GM23338 (cell line): Measurements from ENCODE around the gene TOM1L2. TPM values are rescaled to one million over a fixed set of nuclear protein-coding genes. Genes with fewer than 3 reads are reported as not detected.

Source experiments
- ATAC-seq: fragments of 200-7000 bp; cut with Tn5 transposase; 3 replicates; pipeline ENCODE4 v1.9.1; 2020
- DNase-seq: peaks from one replicate; pipeline ENCODE4 v3.0.0-alpha.2; 2015; ENCODE audit warnings: low spot score
- H2AFZ ChIP-seq: fragments of 200-600 bp; sonication (generic); 2 replicates; pipeline ENCODE4 v1.8.0; 2016; ENCODE audit warnings: antibody characterized with exemption, mild to moderate bottlenecking, moderate library complexity
- H3F3A ChIP-seq: fragments of 200-600 bp; sonication (generic); replicated peaks from 2 replicates; pipeline ENCODE4 v1.8.0; 2017; ENCODE audit warnings: antibody characterized with exemption, mixed run types, low read depth
- H3K27ac ChIP-seq: fragments of 200-600 bp; sonication (generic); 2 replicates; pipeline ENCODE4 v1.6.1; 2016; ENCODE audit warnings: low read depth
- H3K27me3 ChIP-seq: fragments of 200-600 bp; sonication (generic); 2 replicates; pipeline ENCODE4 v1.8.0; 2016; ENCODE audit warnings: mild to moderate bottlenecking, mixed run types, moderate library complexity; ENCODE audit not compliant: insufficient read depth
- H3K36me3 ChIP-seq: fragments of 200-600 bp; sonication (generic); 2 replicates; pipeline ENCODE4 v1.8.0; 2016; ENCODE audit warnings: mild to moderate bottlenecking; ENCODE audit not compliant: insufficient read depth
- H3K4me1 ChIP-seq: fragments of 200-600 bp; sonication (generic); 2 replicates; pipeline ENCODE4 v1.8.0; 2016; ENCODE audit warnings: mild to moderate bottlenecking, moderate library complexity; ENCODE audit not compliant: insufficient read depth
- H3K4me2 ChIP-seq: fragments of 200-600 bp; sonication (generic); 2 replicates; pipeline ENCODE4 v1.7.1; 2017; ENCODE audit warnings: mixed run types
- H3K4me3 ChIP-seq: fragments of 200-600 bp; sonication (generic); 2 replicates; pipeline ENCODE4 v1.6.1; 2016; ENCODE audit warnings: mixed run types
- H3K79me2 ChIP-seq: fragments of 200-600 bp; sonication (generic); replicated peaks from 2 replicates; pipeline ENCODE4 v1.8.0; 2017; ENCODE audit warnings: mild to moderate bottlenecking; ENCODE audit not compliant: insufficient read depth
- H3K9me2 ChIP-seq: fragments of 200-600 bp; sonication (generic); 2 replicates; pipeline ENCODE4 v1.8.0; 2017; ENCODE audit not compliant: insufficient read depth
- H4K20me1 ChIP-seq: fragments of 200-600 bp; sonication (generic); replicated peaks from 2 replicates; pipeline ENCODE4 v1.8.0; 2017; ENCODE audit warnings: mild to moderate bottlenecking; ENCODE audit not compliant: insufficient read depth
- H3K27ac Mint-ChIP-seq: 2 replicates; pipeline ENCODE4 v1.8.0; 2020; ENCODE audit warnings: inconsistent platforms, mild to moderate bottlenecking, moderate library complexity, mixed read lengths
- H3K27me3 Mint-ChIP-seq: 3 replicates; pipeline ENCODE4 v1.8.0; 2022; ENCODE audit warnings: low read depth, mild to moderate bottlenecking, moderate library complexity, mixed read lengths, inconsistent platforms; ENCODE audit not compliant: insufficient read depth, poor library complexity
- H3K36me3 Mint-ChIP-seq: 3 replicates; pipeline ENCODE4 v1.8.0; 2021; ENCODE audit warnings: low read depth, mild to moderate bottlenecking, inconsistent platforms, moderate library complexity, mixed read lengths
- H3K4me1 Mint-ChIP-seq: 3 replicates; pipeline ENCODE4 v1.8.0; 2020; ENCODE audit warnings: mild to moderate bottlenecking, inconsistent platforms, mixed read lengths
- H3K4me3 Mint-ChIP-seq: 3 replicates; pipeline ENCODE4 v1.8.0; 2021; ENCODE audit warnings: moderate library complexity, mild to moderate bottlenecking, inconsistent platforms, mixed read lengths
- H3K9me3 Mint-ChIP-seq: 3 replicates; pipeline ENCODE4 v1.8.0; 2020; ENCODE audit warnings: moderate library complexity, mild to moderate bottlenecking, inconsistent platforms, mixed read lengths
- EZH2 ChIP-seq: fragments of 200-600 bp; sonication (generic); IDR thresholded peaks from one replicate; pipeline ENCODE4 v1.8.0; 2017; ENCODE audit warnings: antibody characterized with exemption, mild to moderate bottlenecking, low read depth; ENCODE audit not compliant: unreplicated experiment
- EZH2phosphoT487 ChIP-seq: fragments of 200-600 bp; sonication (generic); IDR thresholded peaks from one replicate; pipeline ENCODE4 v1.8.1; 2018; ENCODE audit warnings: antibody characterized with exemption; ENCODE audit not compliant: unreplicated experiment
- JUNB ChIP-seq: IDR thresholded peaks from one replicate; pipeline ENCODE4 v1.6.1; 2016; ENCODE audit warnings: antibody characterized with exemption; ENCODE audit not compliant: unreplicated experiment
- NANOG ChIP-seq: IDR thresholded peaks from 2 replicates; pipeline ENCODE4 v1.6.1; 2016; ENCODE audit warnings: antibody characterized with exemption, borderline replicate concordance
- POLR2AphosphoS5 ChIP-seq: IDR thresholded peaks from 2 replicates; pipeline ENCODE4 v1.6.1; 2016; ENCODE audit warnings: antibody characterized with exemption, low read depth
- STAT1 ChIP-seq: IDR thresholded peaks from one replicate; pipeline ENCODE4 v1.6.1; 2016; ENCODE audit warnings: antibody characterized with exemption; ENCODE audit not compliant: unreplicated experiment
- ZNF114 ChIP-seq: fragments of 250-450 bp; sonication (Bioruptor Pico); IDR thresholded peaks from 2 replicates; pipeline ENCODE4 v1.5.0; 2020; ENCODE audit warnings: mild to moderate bottlenecking, moderate library complexity
- ZNF331 ChIP-seq: fragments of 250-450 bp; sonication (Bioruptor Pico); IDR thresholded peaks from 2 replicates; pipeline ENCODE4 v1.5.0; 2020; ENCODE audit warnings: low read depth, mild to moderate bottlenecking, moderate library complexity
- polyA plus RNA-seq: library from polyadenylated mRNA; unstranded; fragments of >200 nt; fragmentation: Nextera tagmentation; extraction: Ambion mirVana; gene quantifications from 2 replicates; pipeline ENCODE4 v1.2.1, GENCODE V29; 2016
- total RNA-seq: library from RNA; depleted of rRNA; stranded (reverse); fragments of >200 nt; shearing (Covaris generic); gene quantifications from 2 replicates; pipeline ENCODE4 v1.2.3, GENCODE V29; 2014
- TF ChIP-seq, protein P1 (sequence below): IDR thresholded peaks from one replicate; pipeline ENCODE4 v1.6.1; 2018; ENCODE audit warnings: antibody characterized with exemption; ENCODE audit not compliant: unreplicated experiment
- TF ChIP-seq, protein P2 (sequence below): fragments of 250-450 bp; sonication (Bioruptor Pico); IDR thresholded peaks from 2 replicates; pipeline ENCODE4 v1.5.0; 2020; ENCODE audit warnings: mild to moderate bottlenecking, moderate library complexity

The TOM1L2 gene
- total and polyA plus RNA-seq, 2 experiments from 2014 or later, result 3.3 TPM

DNA sequence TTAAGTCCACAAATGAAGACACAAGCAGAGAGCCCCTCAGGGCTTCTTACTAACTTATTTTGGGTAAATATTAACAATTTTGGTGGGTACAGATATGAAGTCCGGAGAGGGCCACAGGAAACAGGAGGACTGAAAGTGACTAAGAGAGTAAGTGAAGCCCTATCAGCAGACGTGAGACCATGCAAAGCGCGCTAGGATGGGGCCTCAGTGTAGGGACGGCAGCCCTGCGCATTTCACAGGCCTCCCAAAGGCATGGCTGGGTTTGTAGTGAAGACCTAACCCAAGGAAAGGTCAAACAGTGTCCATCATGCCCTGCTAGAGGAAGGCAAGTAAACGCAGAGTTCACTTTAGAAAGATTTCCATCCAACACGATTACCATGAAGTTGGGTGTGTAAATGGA lies 75.5 kb downstream of the TOM1L2 start:
- H3K27ac Mint-ChIP-seq, result no peak overlapping the region
- DNase-seq (no peak), ATAC-seq (no peak)
- H3K27me3 Mint-ChIP-seq, result peaks cover 3% of the 10 kb centered on the region
- Histone ChIP-seq H3K27ac (no peak overlapping the region), H3F3A (no peaks in the 10 kb centered on the region), H4K20me1 (no peaks in the 10 kb centered on the region), H3K9me2 (no peaks in the 10 kb centered on the region), H3K36me3 (no peaks in the 10 kb centered on the region), H3K4me3 (no peak overlapping the region), H2AFZ (no peak overlapping the region), H3K79me2 (no peaks in the 10 kb centered on the region), H3K4me2 (no peak overlapping the region), H3K27me3 (no peaks in the 10 kb centered on the region), H3K4me1 (no peaks in the 10 kb centered on the region)
- no peaks in the 10 kb centered on the region for H3K9me3 Mint-ChIP-seq
- no peaks in the 10 kb centered on the region for H3K36me3 Mint-ChIP-seq
- no peak overlapping the region for H3K4me3 Mint-ChIP-seq
- TF ChIP-seq ZNF331 (CRISPR knock-in tag) (no peak), STAT1 (no peak), POLR2AphosphoS5 (no peak), JUNB (no peak), EZH2 (no peak), NANOG (no peak), EZH2phosphoT487 (no peak), ZNF114 (CRISPR knock-in tag) (no peak)
- TF ChIP-seq, protein P1, sequence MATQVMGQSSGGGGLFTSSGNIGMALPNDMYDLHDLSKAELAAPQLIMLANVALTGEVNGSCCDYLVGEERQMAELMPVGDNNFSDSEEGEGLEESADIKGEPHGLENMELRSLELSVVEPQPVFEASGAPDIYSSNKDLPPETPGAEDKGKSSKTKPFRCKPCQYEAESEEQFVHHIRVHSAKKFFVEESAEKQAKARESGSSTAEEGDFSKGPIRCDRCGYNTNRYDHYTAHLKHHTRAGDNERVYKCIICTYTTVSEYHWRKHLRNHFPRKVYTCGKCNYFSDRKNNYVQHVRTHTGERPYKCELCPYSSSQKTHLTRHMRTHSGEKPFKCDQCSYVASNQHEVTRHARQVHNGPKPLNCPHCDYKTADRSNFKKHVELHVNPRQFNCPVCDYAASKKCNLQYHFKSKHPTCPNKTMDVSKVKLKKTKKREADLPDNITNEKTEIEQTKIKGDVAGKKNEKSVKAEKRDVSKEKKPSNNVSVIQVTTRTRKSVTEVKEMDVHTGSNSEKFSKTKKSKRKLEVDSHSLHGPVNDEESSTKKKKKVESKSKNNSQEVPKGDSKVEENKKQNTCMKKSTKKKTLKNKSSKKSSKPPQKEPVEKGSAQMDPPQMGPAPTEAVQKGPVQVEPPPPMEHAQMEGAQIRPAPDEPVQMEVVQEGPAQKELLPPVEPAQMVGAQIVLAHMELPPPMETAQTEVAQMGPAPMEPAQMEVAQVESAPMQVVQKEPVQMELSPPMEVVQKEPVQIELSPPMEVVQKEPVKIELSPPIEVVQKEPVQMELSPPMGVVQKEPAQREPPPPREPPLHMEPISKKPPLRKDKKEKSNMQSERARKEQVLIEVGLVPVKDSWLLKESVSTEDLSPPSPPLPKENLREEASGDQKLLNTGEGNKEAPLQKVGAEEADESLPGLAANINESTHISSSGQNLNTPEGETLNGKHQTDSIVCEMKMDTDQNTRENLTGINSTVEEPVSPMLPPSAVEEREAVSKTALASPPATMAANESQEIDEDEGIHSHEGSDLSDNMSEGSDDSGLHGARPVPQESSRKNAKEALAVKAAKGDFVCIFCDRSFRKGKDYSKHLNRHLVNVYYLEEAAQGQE, result no peak
- H3K4me1 Mint-ChIP-seq, result peaks cover 2% of the 10 kb centered on the region

DNA sequence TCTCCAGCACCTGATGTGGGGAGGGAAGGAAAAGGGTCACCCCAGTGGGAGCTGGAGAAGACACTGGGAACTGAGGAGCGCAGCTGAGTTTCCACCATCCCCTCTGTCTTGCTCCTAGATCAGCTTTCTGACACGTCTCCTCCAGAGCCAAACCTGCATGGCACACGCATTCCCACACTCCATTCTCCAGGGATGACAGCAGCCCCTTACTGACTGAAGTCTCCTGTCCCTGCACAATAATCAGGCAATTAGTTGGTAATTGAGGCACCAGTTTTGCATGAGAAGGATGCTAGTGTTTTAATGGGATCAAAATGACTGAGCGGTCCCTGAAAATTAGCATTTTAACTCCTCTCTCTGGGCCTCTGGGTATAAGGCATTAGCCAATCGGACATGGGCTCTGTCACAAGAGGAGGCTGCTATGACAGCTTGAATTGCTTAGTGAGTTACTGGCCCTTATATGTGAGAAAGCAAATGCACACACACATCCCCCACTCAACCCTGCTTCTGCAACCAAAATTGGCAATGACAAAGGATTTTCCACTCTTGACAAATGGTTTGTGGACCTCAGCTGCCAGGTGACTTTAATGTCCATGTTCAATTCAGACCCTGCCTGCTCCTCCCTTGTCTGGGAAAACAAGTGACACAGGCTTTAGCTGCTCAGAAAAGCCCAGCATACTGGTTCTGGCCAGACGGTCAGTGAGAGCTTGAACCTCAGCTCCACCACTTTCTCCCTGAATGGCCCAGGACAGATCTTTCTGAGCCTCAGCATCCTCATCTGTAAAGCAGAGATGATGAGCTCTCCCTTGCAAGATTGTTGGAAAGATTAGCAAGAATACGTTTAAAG lies 78.2 kb downstream of the TOM1L2 start:
- Histone ChIP-seq H3K27me3 (no peaks in the 10 kb centered on the region), H3K4me2 (no peak overlapping the region), H3F3A (no peaks in the 10 kb centered on the region), H3K4me1 (no peaks in the 10 kb centered on the region; the same call in 1 of the 2 replicates), H2AFZ (no peak overlapping the region), H3K79me2 (no peaks in the 10 kb centered on the region), H3K9me2 (no peaks in the 10 kb centered on the region), H3K4me3 (no peak overlapping the region), H3K27ac (no peak overlapping the region), H4K20me1 (no peaks in the 10 kb centered on the region), H3K36me3 (no peaks in the 10 kb centered on the region)
- Mint-ChIP-seq H3K4me3 (no peak overlapping the region), H3K4me1 (peaks cover 12% of the 10 kb centered on the region), H3K9me3 (no peaks in the 10 kb centered on the region), H3K36me3 (no peaks in the 10 kb centered on the region), H3K27me3 (peaks cover 4% of the 10 kb centered on the region), H3K27ac (no peak overlapping the region)
- ATAC-seq (no peak), DNase-seq (no peak)
- TF ChIP-seq JUNB, result no peak
- TF ChIP-seq, protein P2, sequence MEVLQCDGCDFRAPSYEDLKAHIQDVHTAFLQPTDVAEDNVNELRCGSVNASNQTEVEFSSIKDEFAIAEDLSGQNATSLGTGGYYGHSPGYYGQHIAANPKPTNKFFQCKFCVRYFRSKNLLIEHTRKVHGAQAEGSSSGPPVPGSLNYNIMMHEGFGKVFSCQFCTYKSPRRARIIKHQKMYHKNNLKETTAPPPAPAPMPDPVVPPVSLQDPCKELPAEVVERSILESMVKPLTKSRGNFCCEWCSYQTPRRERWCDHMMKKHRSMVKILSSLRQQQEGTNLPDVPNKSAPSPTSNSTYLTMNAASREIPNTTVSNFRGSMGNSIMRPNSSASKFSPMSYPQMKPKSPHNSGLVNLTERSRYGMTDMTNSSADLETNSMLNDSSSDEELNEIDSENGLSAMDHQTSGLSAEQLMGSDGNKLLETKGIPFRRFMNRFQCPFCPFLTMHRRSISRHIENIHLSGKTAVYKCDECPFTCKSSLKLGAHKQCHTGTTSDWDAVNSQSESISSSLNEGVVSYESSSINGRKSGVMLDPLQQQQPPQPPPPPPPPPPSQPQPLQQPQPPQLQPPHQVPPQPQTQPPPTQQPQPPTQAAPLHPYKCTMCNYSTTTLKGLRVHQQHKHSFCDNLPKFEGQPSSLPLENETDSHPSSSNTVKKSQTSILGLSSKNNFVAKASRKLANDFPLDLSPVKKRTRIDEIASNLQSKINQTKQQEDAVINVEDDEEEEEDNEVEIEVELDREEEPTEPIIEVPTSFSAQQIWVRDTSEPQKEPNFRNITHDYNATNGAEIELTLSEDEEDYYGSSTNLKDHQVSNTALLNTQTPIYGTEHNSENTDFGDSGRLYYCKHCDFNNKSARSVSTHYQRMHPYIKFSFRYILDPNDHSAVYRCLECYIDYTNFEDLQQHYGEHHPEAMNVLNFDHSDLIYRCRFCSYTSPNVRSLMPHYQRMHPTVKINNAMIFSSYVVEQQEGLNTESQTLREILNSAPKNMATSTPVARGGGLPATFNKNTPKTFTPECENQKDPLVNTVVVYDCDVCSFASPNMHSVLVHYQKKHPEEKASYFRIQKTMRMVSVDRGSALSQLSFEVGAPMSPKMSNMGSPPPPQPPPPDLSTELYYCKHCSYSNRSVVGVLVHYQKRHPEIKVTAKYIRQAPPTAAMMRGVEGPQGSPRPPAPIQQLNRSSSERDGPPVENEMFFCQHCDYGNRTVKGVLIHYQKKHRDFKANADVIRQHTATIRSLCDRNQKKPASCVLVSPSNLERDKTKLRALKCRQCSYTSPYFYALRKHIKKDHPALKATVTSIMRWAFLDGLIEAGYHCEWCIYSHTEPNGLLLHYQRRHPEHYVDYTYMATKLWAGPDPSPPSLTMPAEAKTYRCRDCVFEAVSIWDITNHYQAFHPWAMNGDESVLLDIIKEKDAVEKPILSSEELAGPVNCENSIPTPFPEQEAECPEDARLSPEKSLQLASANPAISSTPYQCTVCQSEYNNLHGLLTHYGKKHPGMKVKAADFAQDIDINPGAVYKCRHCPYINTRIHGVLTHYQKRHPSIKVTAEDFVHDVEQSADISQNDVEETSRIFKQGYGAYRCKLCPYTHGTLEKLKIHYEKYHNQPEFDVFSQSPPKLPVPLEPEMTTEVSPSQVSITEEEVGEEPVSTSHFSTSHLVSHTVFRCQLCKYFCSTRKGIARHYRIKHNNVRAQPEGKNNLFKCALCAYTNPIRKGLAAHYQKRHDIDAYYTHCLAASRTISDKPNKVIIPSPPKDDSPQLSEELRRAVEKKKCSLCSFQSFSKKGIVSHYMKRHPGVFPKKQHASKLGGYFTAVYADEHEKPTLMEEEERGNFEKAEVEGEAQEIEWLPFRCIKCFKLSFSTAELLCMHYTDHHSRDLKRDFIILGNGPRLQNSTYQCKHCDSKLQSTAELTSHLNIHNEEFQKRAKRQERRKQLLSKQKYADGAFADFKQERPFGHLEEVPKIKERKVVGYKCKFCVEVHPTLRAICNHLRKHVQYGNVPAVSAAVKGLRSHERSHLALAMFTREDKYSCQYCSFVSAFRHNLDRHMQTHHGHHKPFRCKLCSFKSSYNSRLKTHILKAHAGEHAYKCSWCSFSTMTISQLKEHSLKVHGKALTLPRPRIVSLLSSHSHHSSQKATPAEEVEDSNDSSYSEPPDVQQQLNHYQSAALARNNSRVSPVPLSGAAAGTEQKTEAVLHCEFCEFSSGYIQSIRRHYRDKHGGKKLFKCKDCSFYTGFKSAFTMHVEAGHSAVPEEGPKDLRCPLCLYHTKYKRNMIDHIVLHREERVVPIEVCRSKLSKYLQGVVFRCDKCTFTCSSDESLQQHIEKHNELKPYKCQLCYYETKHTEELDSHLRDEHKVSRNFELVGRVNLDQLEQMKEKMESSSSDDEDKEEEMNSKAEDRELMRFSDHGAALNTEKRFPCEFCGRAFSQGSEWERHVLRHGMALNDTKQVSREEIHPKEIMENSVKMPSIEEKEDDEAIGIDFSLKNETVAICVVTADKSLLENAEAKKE, result no peak
